ENCODE results near the gene C2CD2. TPM values are rescaled to one million over a fixed set of nuclear protein-coding genes. Genes with fewer than 3 reads are reported as not detected.

The C2CD2 gene
- total RNA-seq, 4 donors from 2014 or later = 9.5 to 37.5 (median 18.3) TPM

DNA sequence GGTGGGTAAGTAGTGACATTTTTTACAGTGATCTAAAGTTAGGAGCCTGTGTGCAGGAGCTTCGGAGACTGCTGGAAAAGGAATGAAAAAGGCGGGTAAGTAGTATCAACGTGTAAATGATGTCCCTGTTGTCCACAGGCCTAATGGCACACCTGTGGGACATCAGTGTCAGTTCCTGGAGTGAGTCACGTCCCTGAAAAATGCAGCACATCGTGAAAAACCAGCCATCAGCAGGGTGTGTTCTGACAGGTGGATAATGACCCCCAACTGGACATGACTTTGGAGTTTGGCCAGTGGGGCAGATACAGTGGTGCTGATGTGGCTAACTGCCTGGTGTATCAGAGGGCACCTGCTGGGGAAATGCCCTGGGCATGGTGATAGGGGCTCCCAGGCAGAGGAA, 62.7 kb downstream of the C2CD2 start:
- intact Hi-C loops (cut with DNase I; ENCODE audit: low total_unique reads) = no loop called here
- no peak overlapping the region for H3K27ac ChIP-seq
- H3K4me1 ChIP-seq = no peaks in the 10 kb centered on the region
- H3K9me3 ChIP-seq = no peaks in the 10 kb centered on the region
- no peak for TF ChIP-seq POLR2A (IDR thresholded peaks at IDR 0.05)
- H3K4me3 ChIP-seq = no peak overlapping the region
- no peaks in the 10 kb centered on the region for H3K27me3 ChIP-seq
- H3K36me3 ChIP-seq = no peaks in the 10 kb centered on the region
- DNase-seq = no peak

- Histone ChIP-seq H3K27me3 (no peaks in the 10 kb centered on the region), H3K4me3 (no peak overlapping the region), H3K27ac (no peak overlapping the region), H3K36me3 (no peaks in the 10 kb centered on the region), H3K4me1 (no peaks in the 10 kb centered on the region), H3K9me3 (no peaks in the 10 kb centered on the region)
- no peak for DNase-seq
- TF ChIP-seq, protein P1, sequence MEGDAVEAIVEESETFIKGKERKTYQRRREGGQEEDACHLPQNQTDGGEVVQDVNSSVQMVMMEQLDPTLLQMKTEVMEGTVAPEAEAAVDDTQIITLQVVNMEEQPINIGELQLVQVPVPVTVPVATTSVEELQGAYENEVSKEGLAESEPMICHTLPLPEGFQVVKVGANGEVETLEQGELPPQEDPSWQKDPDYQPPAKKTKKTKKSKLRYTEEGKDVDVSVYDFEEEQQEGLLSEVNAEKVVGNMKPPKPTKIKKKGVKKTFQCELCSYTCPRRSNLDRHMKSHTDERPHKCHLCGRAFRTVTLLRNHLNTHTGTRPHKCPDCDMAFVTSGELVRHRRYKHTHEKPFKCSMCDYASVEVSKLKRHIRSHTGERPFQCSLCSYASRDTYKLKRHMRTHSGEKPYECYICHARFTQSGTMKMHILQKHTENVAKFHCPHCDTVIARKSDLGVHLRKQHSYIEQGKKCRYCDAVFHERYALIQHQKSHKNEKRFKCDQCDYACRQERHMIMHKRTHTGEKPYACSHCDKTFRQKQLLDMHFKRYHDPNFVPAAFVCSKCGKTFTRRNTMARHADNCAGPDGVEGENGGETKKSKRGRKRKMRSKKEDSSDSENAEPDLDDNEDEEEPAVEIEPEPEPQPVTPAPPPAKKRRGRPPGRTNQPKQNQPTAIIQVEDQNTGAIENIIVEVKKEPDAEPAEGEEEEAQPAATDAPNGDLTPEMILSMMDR (IDR thresholded peaks at IDR 0.05) = no peak
- no peak for TF ChIP-seq POLR2A (IDR thresholded peaks at IDR 0.05)
- intact Hi-C loops (cut with DNase I; ENCODE audit: low total_unique reads) = no loop called here
Observed at GRCh38 chr21:41890355-41890754, 63.5 kb downstream of the C2CD2 start.

DNA sequence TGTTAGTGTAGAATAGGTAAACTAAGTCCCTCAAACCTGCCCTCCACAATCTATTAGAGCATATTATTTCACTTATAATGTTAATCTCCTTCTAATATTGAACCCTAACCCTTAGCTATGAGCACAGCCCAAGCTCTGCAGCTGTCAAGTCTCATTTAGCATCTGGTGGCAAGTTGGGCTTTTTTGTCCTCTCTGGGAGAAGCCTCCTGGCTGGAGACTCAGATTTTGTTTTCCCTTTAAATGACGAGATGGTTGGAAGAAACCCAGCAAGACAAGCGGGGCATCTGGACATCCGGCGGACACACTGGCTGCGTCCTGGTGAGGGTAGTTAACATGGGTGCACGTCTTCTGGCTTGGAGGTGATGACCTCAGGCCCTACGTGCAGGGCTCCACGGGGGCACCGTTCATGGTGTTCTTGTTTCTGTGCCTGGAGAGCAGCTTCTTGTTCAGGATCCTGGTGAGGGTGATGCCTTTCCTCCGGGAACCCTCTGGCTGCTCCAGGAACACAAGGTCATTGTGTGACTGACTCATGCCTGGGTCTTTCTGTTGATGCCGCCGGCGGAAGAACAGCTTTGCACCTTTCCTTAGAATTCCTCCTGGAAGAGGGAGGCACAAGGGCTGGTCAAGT, 65.0 kb downstream of the C2CD2 start:
- no peaks in the 10 kb centered on the region for H3K36me3 ChIP-seq
- intact Hi-C loops (cut with DNase I; ENCODE audit: low total_unique reads) = no loop called here
- no peaks in the 10 kb centered on the region for H3K4me1 ChIP-seq
- DNase-seq = no peak
- no peaks in the 10 kb centered on the region for H3K9me3 ChIP-seq
- H3K27ac ChIP-seq = no peak overlapping the region
- TF ChIP-seq, protein P1 (IDR thresholded peaks at IDR 0.05) = no peak
- no peak for TF ChIP-seq POLR2A (IDR thresholded peaks at IDR 0.05)
- H3K4me3 ChIP-seq = no peak overlapping the region
- H3K27me3 ChIP-seq = no peaks in the 10 kb centered on the region

GRCh38 chr21:41887667-41888066, 66.2 kb downstream of the C2CD2 start:
- DNase-seq = no peak
- H3K27me3 ChIP-seq = no peaks in the 10 kb centered on the region
- no peaks in the 10 kb centered on the region for H3K9me3 ChIP-seq
- H3K4me3 ChIP-seq = no peak overlapping the region
- no peak overlapping the region for H3K27ac ChIP-seq
- intact Hi-C loops (cut with DNase I; ENCODE audit: low total_unique reads) = no loop called here
- H3K36me3 ChIP-seq = no peaks in the 10 kb centered on the region
- TF ChIP-seq, protein P1 (IDR thresholded peaks at IDR 0.05) = no peak
- no peak for TF ChIP-seq POLR2A (IDR thresholded peaks at IDR 0.05)
- no peaks in the 10 kb centered on the region for H3K4me1 ChIP-seq

DNA sequence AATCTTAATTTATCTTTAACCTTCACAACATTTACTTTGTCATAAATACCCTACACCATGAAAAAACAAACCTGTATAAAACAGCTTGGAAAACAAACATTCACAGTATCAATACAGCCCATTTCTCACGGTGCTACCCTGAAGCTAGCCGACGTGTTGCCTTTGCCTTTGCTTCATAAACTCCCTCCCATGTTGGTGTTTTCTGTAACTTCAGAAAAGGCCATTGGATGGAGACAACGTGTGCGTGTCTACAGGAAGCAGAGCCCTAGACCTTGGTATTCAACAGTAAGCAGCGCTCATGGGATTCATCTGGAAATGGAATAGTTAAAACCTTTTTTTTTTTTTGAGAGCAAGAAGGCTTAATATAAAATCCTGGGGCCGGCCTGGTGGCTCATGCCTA, 67.5 kb downstream of the C2CD2 start:
- intact Hi-C loops (cut with DNase I; ENCODE audit: low total_unique reads) = no loop called here
- Histone ChIP-seq H3K4me1 (no peaks in the 10 kb centered on the region), H3K9me3 (no peaks in the 10 kb centered on the region), H3K27me3 (no peaks in the 10 kb centered on the region), H3K4me3 (no peak overlapping the region), H3K36me3 (no peaks in the 10 kb centered on the region), H3K27ac (no peak overlapping the region)
- DNase-seq = no peak
- no peak for TF ChIP-seq POLR2A (IDR thresholded peaks at IDR 0.05)
- TF ChIP-seq, protein P1 (IDR thresholded peaks at IDR 0.05) = no peak

Measured in uterus (tissue), 4 donors.